Measurements from ENCODE around the gene PRR5L. TPM values are rescaled to one million over a fixed set of nuclear protein-coding genes. Genes with fewer than 3 reads are reported as not detected.

Gene PRR5L
- polyA plus RNA-seq, 1 donor (not counting 4 experiments of a cell fraction or from before 2014, with no cell fraction given) = 20.1 TPM

- no peak overlapping the region for H3K9ac ChIP-seq (ENCODE audit: control insufficient read depth, extremely low read depth, insufficient read depth, low read length)
- no peak overlapping the region for H3K27ac ChIP-seq (ENCODE audit: control insufficient read depth, insufficient read depth, low read length)
- H2AFZ ChIP-seq (ENCODE audit: control insufficient read depth, low read length) = no peak overlapping the region
- TF ChIP-seq EZH2 (IDR thresholded peaks at IDR 0.05; ENCODE audit: low read length) = no peak
- H3K79me2 ChIP-seq (ENCODE audit: control insufficient read depth, insufficient read depth, low read length) = no peaks in the 10 kb centered on the region
- no peak overlapping the region for H3K4me2 ChIP-seq (ENCODE audit: control insufficient read depth, extremely low read depth, insufficient read depth, low read depth, low read length)
- H3K4me3 ChIP-seq (ENCODE audit: control insufficient read depth in 2 of 3, extremely low read depth in 1 of 3, insufficient read depth in 2 of 3, low read depth in 1 of 3, low read length in 3 of 3) = no peak overlapping the region
- peaks cover 6% of the 10 kb centered on the region for H3K4me1 ChIP-seq (ENCODE audit: control insufficient read depth, extremely low read depth, insufficient read depth, low read length)
- no peaks in the 10 kb centered on the region for H4K20me1 ChIP-seq (ENCODE audit: control insufficient read depth, extremely low read depth, insufficient read depth, low read length)
- H3K27me3 ChIP-seq (ENCODE audit: control insufficient read depth, extremely low read depth, insufficient read depth, low read length) = no peaks in the 10 kb centered on the region
- DNase-seq (ENCODE audit: low read depth, low spot score) = no peak
- H3K9me3 ChIP-seq (ENCODE audit: control insufficient read depth, low read depth, low read length) = no peaks in the 10 kb centered on the region
- H3K36me3 ChIP-seq (ENCODE audit: control insufficient read depth in 2 of 2, extremely low read depth in 1 of 2, insufficient read depth in 2 of 2, low read length in 2 of 2) = peaks cover 17 to 24% of the 10 kb centered on the region in 2 experiments
- H3K9me1 ChIP-seq (ENCODE audit: control insufficient read depth, extremely low read depth, insufficient read depth, low read length) = no peaks in the 10 kb centered on the region
- FAIRE-seq = no peak
- dilution Hi-C loops (cut with MboI; ENCODE audit: extremely low pct_ligation_motif_present, low sequenced_read_pairs) = loop anchor here (25.0 kb wide), 1 partner anchor 108 kb away; the partner anchor contains the start of genes COMMD9 and PRR5L
Measured at GRCh38 chr11:36394926-36395325, 98.8 kb downstream of the PRR5L start.

GRCh38 chr11:36395978-36396736 is 100.1 kb downstream of the PRR5L start:
- Histone ChIP-seq H2AFZ (ENCODE audit: control insufficient read depth, low read length) (no peak overlapping the region), H3K4me2 (ENCODE audit: control insufficient read depth, extremely low read depth, insufficient read depth, low read depth, low read length) (no peak overlapping the region), H3K4me1 (ENCODE audit: control insufficient read depth, extremely low read depth, insufficient read depth, low read length) (peaks cover 6% of the 10 kb centered on the region), H3K27me3 (ENCODE audit: control insufficient read depth, extremely low read depth, insufficient read depth, low read length) (no peaks in the 10 kb centered on the region), H3K27ac (ENCODE audit: control insufficient read depth, insufficient read depth, low read length) (no peak overlapping the region), H3K36me3 (ENCODE audit: control insufficient read depth in 2 of 2, extremely low read depth in 1 of 2, insufficient read depth in 2 of 2, low read length in 2 of 2) (peaks cover 27 to 34% of the 10 kb centered on the region in 2 experiments), H3K9me3 (ENCODE audit: control insufficient read depth, low read depth, low read length) (no peaks in the 10 kb centered on the region), H3K9me1 (ENCODE audit: control insufficient read depth, extremely low read depth, insufficient read depth, low read length) (no peaks in the 10 kb centered on the region), H4K20me1 (ENCODE audit: control insufficient read depth, extremely low read depth, insufficient read depth, low read length) (no peaks in the 10 kb centered on the region), H3K4me3 (ENCODE audit: control insufficient read depth in 2 of 3, extremely low read depth in 1 of 3, insufficient read depth in 2 of 3, low read depth in 1 of 3, low read length in 3 of 3) (no peak overlapping the region), H3K9ac (ENCODE audit: control insufficient read depth, extremely low read depth, insufficient read depth, low read length) (no peak overlapping the region), H3K79me2 (ENCODE audit: control insufficient read depth, insufficient read depth, low read length) (no peaks in the 10 kb centered on the region)
- DNase-seq (ENCODE audit: low read depth, low spot score) = no peak
- dilution Hi-C loops (cut with MboI; ENCODE audit: extremely low pct_ligation_motif_present, low sequenced_read_pairs) = loop anchor here (25.0 kb wide), 1 partner anchor 109 kb away; the partner anchor contains the start of genes COMMD9 and PRR5L
- FAIRE-seq = no peak
- TF ChIP-seq EZH2 (IDR thresholded peaks at IDR 0.05; ENCODE audit: low read length) = no peak
- TF ChIP-seq, protein P1, sequence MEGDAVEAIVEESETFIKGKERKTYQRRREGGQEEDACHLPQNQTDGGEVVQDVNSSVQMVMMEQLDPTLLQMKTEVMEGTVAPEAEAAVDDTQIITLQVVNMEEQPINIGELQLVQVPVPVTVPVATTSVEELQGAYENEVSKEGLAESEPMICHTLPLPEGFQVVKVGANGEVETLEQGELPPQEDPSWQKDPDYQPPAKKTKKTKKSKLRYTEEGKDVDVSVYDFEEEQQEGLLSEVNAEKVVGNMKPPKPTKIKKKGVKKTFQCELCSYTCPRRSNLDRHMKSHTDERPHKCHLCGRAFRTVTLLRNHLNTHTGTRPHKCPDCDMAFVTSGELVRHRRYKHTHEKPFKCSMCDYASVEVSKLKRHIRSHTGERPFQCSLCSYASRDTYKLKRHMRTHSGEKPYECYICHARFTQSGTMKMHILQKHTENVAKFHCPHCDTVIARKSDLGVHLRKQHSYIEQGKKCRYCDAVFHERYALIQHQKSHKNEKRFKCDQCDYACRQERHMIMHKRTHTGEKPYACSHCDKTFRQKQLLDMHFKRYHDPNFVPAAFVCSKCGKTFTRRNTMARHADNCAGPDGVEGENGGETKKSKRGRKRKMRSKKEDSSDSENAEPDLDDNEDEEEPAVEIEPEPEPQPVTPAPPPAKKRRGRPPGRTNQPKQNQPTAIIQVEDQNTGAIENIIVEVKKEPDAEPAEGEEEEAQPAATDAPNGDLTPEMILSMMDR (optimal IDR thresholded peaks at IDR 0.05 in 1 of 3, IDR thresholded peaks at IDR 0.05 in 1 of 3, conservative IDR thresholded peaks at IDR 0.05 in 1 of 3; ENCODE audit: extremely low read depth in 1 of 3, insufficient read depth in 2 of 3, low read length in 3 of 3) = no peak
